ENCODE measurements around the gene ZNHIT2. TPM values are rescaled to one million over a fixed set of nuclear protein-coding genes. Genes with fewer than 3 reads are reported as not detected.

The ZNHIT2 gene
- total and polyA plus RNA-seq, 10 of the 15 experiments (the other 5 are each of a cell fraction or from before 2014, with no cell fraction given) = 0.24 to 20.4 (median 15.5) TPM; not detected in 1

GRCh38 chr11:65157336-65157735, 39.8 kb upstream of the ZNHIT2 start:
- intact Hi-C loops (cut with micrococcal nuclease; ENCODE audit: unreplicated experiment) (no loop called here), in situ Hi-C loops (cut with MboI) (no loop called here)
- no TSS peak for BruUV-seq (replicated peaks)
- Histone ChIP-seq H2AFZ (ENCODE audit: control insufficient read depth, low read depth, low read length) (no peak overlapping the region), H3K9ac (ENCODE audit: control insufficient read depth, insufficient read depth, low read length) (no peak overlapping the region), H3K9me3 (replicated peaks; ENCODE audit: control insufficient read depth, insufficient read depth, low read length) (no peaks in the 10 kb centered on the region), H3K4me1 (ENCODE audit: control insufficient read depth, insufficient read depth, low read length) (peaks cover 17% of the 10 kb centered on the region), H3K36me3 (ENCODE audit: control insufficient read depth in 2 of 2, insufficient read depth in 2 of 2, low read length in 1 of 2) (no peaks in the 10 kb centered on the region), H3K4me3 (no peak overlapping the region), H4K20me1 (ENCODE audit: control insufficient read depth, insufficient read depth) (no peaks in the 10 kb centered on the region), H3K27me3 (replicated peaks in 1 of 2; ENCODE audit: control insufficient read depth in 2 of 2, insufficient read depth in 2 of 2, low read length in 1 of 2) (no peaks in the 10 kb centered on the region), H3K27ac (ENCODE audit: control insufficient read depth, insufficient read depth) (no peak overlapping the region), H3K4me2 (ENCODE audit: control insufficient read depth, insufficient read depth) (no peak overlapping the region), H3K79me2 (ENCODE audit: control insufficient read depth, insufficient read depth, low read length) (no peaks in the 10 kb centered on the region)
- ChIA-PET RAD21 (ENCODE audit: unreplicated experiment) (no interaction called here), CTCF (interaction anchor here (1.1 kb wide), 1 partner anchor 9 kb away, joined by 4 read pairs; no protein-coding TSS in a partner anchor), POLR2A (interaction anchor here (0.7 to 1.4 kb wide), 2 partner anchors 17 to 22 kb away, joined by 3 to 4 read pairs; no protein-coding TSS in a partner anchor), SMC1A (ENCODE audit: uncharacterized antibody, unreplicated experiment) (interaction anchor here (1.3 kb wide), 1 partner anchor 22 kb away, joined by 7 read pairs; no protein-coding TSS in a partner anchor)
- TF ChIP-seq CREB1 (IDR thresholded peaks at IDR 0.05; ENCODE audit: low read depth) (no peak), PBX3 (IDR thresholded peaks at IDR 0.05; ENCODE audit: insufficient replicate concordance, low read depth, low read length) (no peak), ZBTB40 (IDR thresholded peaks at IDR 0.05; ENCODE audit: borderline replicate concordance) (no peak), CEBPZ (IDR thresholded peaks at IDR 0.05; ENCODE audit: low read depth, low read length) (no peak), POLR2AphosphoS5 (IDR thresholded peaks at IDR 0.05; ENCODE audit: low read length) (no peak), ZNF592 (IDR thresholded peaks at IDR 0.05) (no peak), CREM (IDR thresholded peaks at IDR 0.05; ENCODE audit: low read depth) (no peak)
- no peak for DNase-seq (ENCODE audit: low read depth, low spot score)
- 67% methylated on average over 3 of the region's 3 CpGs for WGBS (ENCODE audit: insufficient coverage, insufficient replicate concordance, low lambda C conversion rate, missing lambda C conversion rate)
- no peak for ATAC-seq
- no peak for FAIRE-seq

Data from GM12878 (cell line).